Fibroblast of the conjunctiva (primary cell): Measurements from ENCODE around the gene SSBP3.
A peak's percentile ranks its signal among the peaks of the same experiment; 100 is the strongest.
"Not testable (repeated sequence)": the region's sequence is repeated elsewhere in the genome, so short reads cannot be mapped to it uniquely, and the experiment has no call there.

Experiments used
- DNase-seq: peaks from one replicate; pipeline ENCODE4 v3.0.0-alpha.2; 2010; ENCODE audit warnings: low read depth

Gene SSBP3

GRCh38 chr1:54348700-54349021, 57.5 kb downstream of the SSBP3 start:
- no peak for DNase-seq

- no peak for DNase-seq
These were observed 58.1 kb downstream of the SSBP3 start for GRCh38 chr1:54347955-54348699.

GRCh38 chr1:54347261-54347954, 58.8 kb downstream of the SSBP3 start:
- no peak for DNase-seq

- not testable (repeated sequence) for DNase-seq
These were observed 60.6 kb downstream of the SSBP3 start for GRCh38 chr1:54345548-54345947.

- DNase-seq, result no peak
These were observed 61.1 kb downstream of the SSBP3 start for GRCh38 chr1:54345116-54345515.

GRCh38 chr1:54342742-54343687, 63.2 kb downstream of the SSBP3 start:
- DNase-seq, result no peak

GRCh38 chr1:54342288-54342687, 63.9 kb downstream of the SSBP3 start:
- DNase-seq, result no peak

GRCh38 chr1:54341763-54342162, 64.4 kb downstream of the SSBP3 start:
- DNase-seq, result no peak

GRCh38 chr1:54340878-54341277, 65.3 kb downstream of the SSBP3 start:
- DNase-seq, result no peak

GRCh38 chr1:54340434-54340833, 65.8 kb downstream of the SSBP3 start:
- DNase-seq, result no peak

- DNase-seq, result no peak
These were observed 67.1 kb downstream of the SSBP3 start for GRCh38 chr1:54339126-54339525.

GRCh38 chr1:54338464-54338863, 67.7 kb downstream of the SSBP3 start:
- DNase-seq, result no peak

- no peak for DNase-seq
These were observed 68.3 kb downstream of the SSBP3 start for GRCh38 chr1:54337928-54338327.

GRCh38 chr1:54337034-54337433, 69.2 kb downstream of the SSBP3 start:
- DNase-seq, result no peak

GRCh38 chr1:54336116-54336515, 70.1 kb downstream of the SSBP3 start:
- DNase-seq, result no peak

GRCh38 chr1:54335755-54336108, 70.5 kb downstream of the SSBP3 start:
- DNase-seq, result peak; percentile 78

- peak; percentile 52 for DNase-seq
These were observed 71.0 kb downstream of the SSBP3 start for GRCh38 chr1:54335011-54335754.

GRCh38 chr1:54332781-54333585, 73.2 kb downstream of the SSBP3 start:
- no peak for DNase-seq

GRCh38 chr1:54331843-54332463, 74.2 kb downstream of the SSBP3 start:
- DNase-seq, result no peak

GRCh38 chr1:54331091-54331772, 75.0 kb downstream of the SSBP3 start:
- DNase-seq, result peak; percentile 45
